Measurements from ENCODE around the gene TSPEAR.

Gene TSPEAR

GRCh38 chr21:44527983-44528633, 183.3 kb downstream of the TSPEAR start:
- DNase-seq (ENCODE audit: low spot score) = no peak

GRCh38 chr21:44527156-44527982, 184.0 kb downstream of the TSPEAR start:
- DNase-seq (ENCODE audit: low spot score) = no peak

- no peak for DNase-seq (ENCODE audit: low spot score)
Measured at GRCh38 chr21:44526096-44526997, 185.0 kb downstream of the TSPEAR start.

- no peak for DNase-seq (ENCODE audit: low spot score)
Measured at GRCh38 chr21:44525391-44526095, 185.8 kb downstream of the TSPEAR start.

GRCh38 chr21:44524414-44525371, 186.7 kb downstream of the TSPEAR start:
- no peak for DNase-seq (ENCODE audit: low spot score)

GRCh38 chr21:44523567-44524413, 187.6 kb downstream of the TSPEAR start:
- no peak for DNase-seq (ENCODE audit: low spot score)

- no peak for DNase-seq (ENCODE audit: low spot score)
Measured at GRCh38 chr21:44522753-44523204, 188.6 kb downstream of the TSPEAR start.

- no peak for DNase-seq (ENCODE audit: low spot score)
Measured at GRCh38 chr21:44521928-44522752, 189.2 kb downstream of the TSPEAR start.

- no peak for DNase-seq (ENCODE audit: low spot score)
Measured at GRCh38 chr21:44521301-44521927, 190.0 kb downstream of the TSPEAR start.

GRCh38 chr21:44520326-44521300, 190.8 kb downstream of the TSPEAR start:
- no peak for DNase-seq (ENCODE audit: low spot score)

GRCh38 chr21:44519346-44520325, 191.7 kb downstream of the TSPEAR start:
- no peak for DNase-seq (ENCODE audit: low spot score)

- no peak for DNase-seq (ENCODE audit: low spot score)
Measured at GRCh38 chr21:44518686-44519085, 192.7 kb downstream of the TSPEAR start.

- DNase-seq (ENCODE audit: low spot score) = no peak
Measured at GRCh38 chr21:44517175-44517899, 194.0 kb downstream of the TSPEAR start.

GRCh38 chr21:44516828-44517174, 194.6 kb downstream of the TSPEAR start:
- no peak for DNase-seq (ENCODE audit: low spot score)

- DNase-seq (ENCODE audit: low spot score) = no peak
Measured at GRCh38 chr21:44516342-44516741, 195.0 kb downstream of the TSPEAR start.

Measured in D341Med (cell line).